GM12801 (cell line): ENCODE data around the gene ITGA11.

ENCODE experiments used
- CTCF ChIP-seq: IDR thresholded peaks from one replicate; pipeline ENCODE4 v1.5.1; 2011; ENCODE audit warnings: control low read depth; ENCODE audit not compliant: insufficient read length; ENCODE audit errors: extremely low read depth

ITGA11 gene

GRCh38 chr15:68261241-68261640 lies 170.7 kb downstream of the ITGA11 start:
- TF ChIP-seq CTCF, result no peak

- TF ChIP-seq CTCF, result no peak
These were observed 172.1 kb downstream of the ITGA11 start for GRCh38 chr15:68259883-68260282.

GRCh38 chr15:68258692-68259091 lies 173.3 kb downstream of the ITGA11 start:
- TF ChIP-seq CTCF, result no peak

- no peak for TF ChIP-seq CTCF
These were observed 175.1 kb downstream of the ITGA11 start for GRCh38 chr15:68256675-68257450.

- no peak for TF ChIP-seq CTCF
These were observed 178.9 kb downstream of the ITGA11 start for GRCh38 chr15:68252925-68253534.

- TF ChIP-seq CTCF, result no peak
These were observed 182.8 kb downstream of the ITGA11 start for GRCh38 chr15:68249058-68249713.
